Breast epithelium (tissue), 4 donors: ENCODE measurements around the gene FYN. TPM values are rescaled to one million over a fixed set of nuclear protein-coding genes. Genes with fewer than 3 reads are reported as not detected.

Experiments used
- DNase-seq, 2 donors: peaks; one replicate each; pipeline ENCODE4 v3.0.0-alpha.2; 2019; ENCODE audit warnings: low spot score in 2 of 2
- H3K27ac ChIP-seq, 2 donors: fragments of 200-600 bp; sonication (generic) in 1 of 2; one replicate each; pipeline ENCODE4 v1.5.1; 2016 to 2019; ENCODE audit warnings: mild to moderate bottlenecking in 1 of 2
- H3K27me3 ChIP-seq, 2 donors: fragments of 200-600 bp; sonication (generic) in 1 of 2; one replicate each; pipeline versions ENCODE4 v1.5.1 to v1.6.0; 2017 to 2019; ENCODE audit warnings: control low read depth in 1 of 2, mild to moderate bottlenecking in 1 of 2
- H3K36me3 ChIP-seq: fragments of 200-600 bp; one replicate; pipeline ENCODE4 v1.5.1; 2019
- H3K4me1 ChIP-seq, 2 donors: fragments of 200-600 bp; sonication (generic); one replicate each; pipeline ENCODE4 v1.5.1; 2016 to 2019; ENCODE audit warnings: control low read depth in 1 of 2
- H3K4me3 ChIP-seq, 3 donors: fragments of 200-600 bp; sonication (generic); 1 replicate in 2 of 3; 2 replicates in 1 of 3; pipeline ENCODE4 v1.5.1; 2016 to 2019; ENCODE audit warnings: mild to moderate bottlenecking in 3 of 3, moderate library complexity in 2 of 3
- H3K9me3 ChIP-seq, 2 donors: fragments of 200-600 bp; sonication (generic) in 1 of 2; one replicate each; pipeline ENCODE4 v1.5.1; 2016 to 2019; ENCODE audit warnings: control low read depth in 1 of 2
- CTCF ChIP-seq, 3 donors: fragments of 450-650 bp; IDR thresholded peaks; one replicate each; pipeline ENCODE4 v1.5.1; 2016 to 2017; ENCODE audit warnings: antibody characterized with exemption in 3 of 3, mild to moderate bottlenecking in 3 of 3, moderate library complexity in 3 of 3
- POLR2A ChIP-seq: fragments of 450-650 bp; IDR thresholded peaks from one replicate; pipeline ENCODE4 v1.6.1; 2016; ENCODE audit warnings: antibody characterized with exemption, mild to moderate bottlenecking, moderate library complexity
- POLR2AphosphoS5 ChIP-seq, 3 donors: sonication (generic); formaldehyde crosslinking; IDR thresholded peaks; one replicate each; pipeline ENCODE4 v1.6.1; 2017; ENCODE audit warnings: antibody characterized with exemption in 3 of 3
- intact Hi-C: fragments of 100-400 bp; cut with DNase I; formaldehyde crosslinking; loops from one replicate; pipeline ENCODE4 v1.15.1; 2023; ENCODE audit warnings: low total_unique reads
- total RNA-seq, 3 donors: library from RNA; depleted of rRNA; stranded (reverse); fragments of >200 nt; gene quantifications; one replicate each; pipeline ENCODE4 v1.1.0, GENCODE V29; 2016

Gene FYN
- total RNA-seq, 3 donors from 2014 or later = 44.8 to 209 (median 111) TPM

DNA sequence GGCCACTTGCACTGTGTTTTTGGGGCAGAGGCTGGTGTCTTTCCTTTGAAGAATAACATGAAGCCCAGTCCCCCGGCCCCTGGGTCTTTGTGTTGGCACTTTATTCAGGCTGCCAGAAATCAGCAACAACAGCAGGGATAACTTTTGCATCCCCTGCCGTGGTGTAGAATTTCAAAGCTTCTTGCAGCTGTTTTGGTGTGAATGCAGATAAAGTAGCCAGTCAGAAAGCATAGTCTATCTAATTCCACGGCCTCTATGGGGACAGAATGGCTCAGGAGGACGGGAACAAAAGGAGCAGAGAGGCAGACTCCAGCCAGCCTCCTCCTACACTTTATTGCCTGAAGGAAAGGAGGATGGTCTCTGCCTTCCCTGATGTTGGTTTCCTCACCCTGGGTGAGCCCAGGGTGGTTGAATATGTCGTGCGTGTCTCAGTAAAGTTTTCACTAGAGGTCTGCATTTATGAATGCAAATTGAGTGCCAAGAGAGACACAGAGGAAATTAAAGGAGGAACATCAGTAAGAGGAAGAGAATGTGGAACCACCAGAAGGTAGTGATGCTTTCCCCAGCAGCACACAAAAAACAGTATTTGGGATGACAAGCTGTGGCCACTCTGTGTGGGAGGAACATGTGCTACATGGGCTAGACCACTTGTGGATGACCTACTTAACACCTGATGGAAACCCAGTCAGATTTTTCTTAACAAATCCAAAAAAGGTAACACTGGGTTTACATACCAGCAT lies 141.6 kb downstream of the FYN start:
- no peak overlapping the region for H3K4me3 ChIP-seq
- DNase-seq = no peak
- intact Hi-C loops = no loop called here
- no peaks in the 10 kb centered on the region for H3K4me1 ChIP-seq
- no peaks in the 10 kb centered on the region for H3K27me3 ChIP-seq
- H3K36me3 ChIP-seq = no peaks in the 10 kb centered on the region
- H3K9me3 ChIP-seq = peaks cover 8% of the 10 kb centered on the region in 2 donors
- H3K27ac ChIP-seq = no peak overlapping the region
- no peak for TF ChIP-seq POLR2A

- Histone ChIP-seq H3K27ac (peak overlapping the region in 1 of 2 donors; percentile 14), H3K27me3 (no peaks in the 10 kb centered on the region), H3K4me3 (no peak overlapping the region), H3K4me1 (no peaks in the 10 kb centered on the region), H3K36me3 (no peaks in the 10 kb centered on the region), H3K9me3 (peaks cover 8% of the 10 kb centered on the region in 2 donors)
- intact Hi-C loops = no loop called here
- no peak for DNase-seq
- no peak for TF ChIP-seq POLR2AphosphoS5 (IDR thresholded peaks at IDR 0.05)
- no peak for TF ChIP-seq CTCF (IDR thresholded peaks at IDR 0.05)
- TF ChIP-seq POLR2A = no peak
Observed at GRCh38 chr6:111730864-111731263, 142.4 kb downstream of the FYN start.

GRCh38 chr6:111727802-111728201 lies 145.4 kb downstream of the FYN start:
- Histone ChIP-seq H3K27me3 (no peaks in the 10 kb centered on the region), H3K4me1 (no peaks in the 10 kb centered on the region), H3K4me3 (no peak overlapping the region), H3K27ac (no peak overlapping the region), H3K9me3 (peaks cover 7 to 8% of the 10 kb centered on the region in 2 donors), H3K36me3 (no peaks in the 10 kb centered on the region)
- DNase-seq = no peak
- no peak for TF ChIP-seq POLR2AphosphoS5 (IDR thresholded peaks at IDR 0.05)
- TF ChIP-seq CTCF (IDR thresholded peaks at IDR 0.05) = peak in 1 of 3 donors; percentile 14
- intact Hi-C loops = no loop called here

DNA sequence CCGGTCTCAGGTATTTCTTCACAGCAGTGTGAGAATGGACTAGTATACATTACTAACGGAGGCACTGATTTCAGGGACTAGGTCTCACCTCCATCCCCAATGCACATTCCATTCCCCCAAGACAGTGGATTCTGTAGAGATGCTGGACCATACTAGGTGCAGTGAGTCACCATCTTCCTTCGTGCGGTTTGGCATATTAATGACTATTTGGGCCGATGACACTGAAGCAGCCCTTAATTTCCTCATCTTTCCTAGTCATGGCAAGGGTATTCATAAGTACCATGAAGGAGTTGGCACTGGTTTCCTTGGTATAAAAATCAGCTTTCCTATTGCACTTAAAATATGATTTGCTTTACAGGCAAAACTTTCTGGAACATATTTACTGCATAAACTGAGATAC lies 146.2 kb downstream of the FYN start:
- Histone ChIP-seq H3K27me3 (no peaks in the 10 kb centered on the region), H3K27ac (no peak overlapping the region), H3K4me1 (no peaks in the 10 kb centered on the region), H3K9me3 (peaks cover 0 to under 1% of the 10 kb centered on the region in 2 donors), H3K36me3 (no peaks in the 10 kb centered on the region), H3K4me3 (no peak overlapping the region)
- DNase-seq = no peak
- TF ChIP-seq POLR2AphosphoS5 (IDR thresholded peaks at IDR 0.05) (no peak), CTCF (IDR thresholded peaks at IDR 0.05) (no peak), POLR2A (no peak)
- intact Hi-C loops = no loop called here

DNA sequence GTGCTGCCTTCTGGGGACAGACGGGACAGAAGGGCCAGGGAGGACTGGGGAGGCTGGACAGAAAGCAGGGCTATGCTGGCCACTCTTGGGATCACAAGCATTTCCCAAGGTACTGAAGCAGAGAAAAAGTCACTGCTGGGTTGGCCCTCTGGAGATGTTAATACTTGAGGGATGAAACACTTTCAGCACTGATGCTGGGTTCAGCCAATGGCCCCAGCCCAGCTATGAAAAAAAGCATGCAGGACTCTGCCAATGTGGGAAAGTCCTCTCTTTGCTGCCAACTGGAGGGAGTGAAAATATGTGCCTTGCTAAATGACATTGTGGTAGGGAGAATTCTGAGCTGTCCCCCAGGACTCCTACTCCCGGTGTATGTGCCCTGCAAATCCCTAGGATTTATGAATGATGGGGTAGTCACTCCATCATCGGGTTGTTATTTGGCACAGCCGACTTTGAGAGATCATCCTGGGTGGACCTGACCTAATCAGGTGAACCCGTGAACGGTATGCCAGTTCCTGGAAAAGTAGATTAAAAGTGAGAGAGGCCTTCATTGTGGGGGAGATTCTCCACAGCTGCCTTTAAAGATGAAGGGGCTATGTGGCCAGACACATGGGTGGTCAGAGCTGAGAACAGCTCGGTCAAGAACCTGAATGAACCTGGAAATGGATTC lies 147.7 kb downstream of the FYN start:
- TF ChIP-seq POLR2A (no peak), CTCF (IDR thresholded peaks at IDR 0.05) (no peak), POLR2AphosphoS5 (IDR thresholded peaks at IDR 0.05) (no peak)
- H3K4me3 ChIP-seq = no peak overlapping the region
- H3K4me1 ChIP-seq = no peaks in the 10 kb centered on the region
- no peak overlapping the region for H3K27ac ChIP-seq
- intact Hi-C loops = no loop called here
- no peak for DNase-seq
- H3K27me3 ChIP-seq = no peaks in the 10 kb centered on the region
- H3K36me3 ChIP-seq = no peaks in the 10 kb centered on the region
- H3K9me3 ChIP-seq = no peaks in the 10 kb centered on the region
